ENCODE data around the gene DNAH3. TPM values are rescaled to one million over a fixed set of nuclear protein-coding genes. Genes with fewer than 3 reads are reported as not detected.
A peak's percentile ranks its signal among the peaks of the same experiment; 100 is the strongest.
"Not testable (repeated sequence)": the region's sequence is repeated elsewhere in the genome, so short reads cannot be mapped to it uniquely, and the experiment has no call there.

DNAH3 gene
- total and polyA plus RNA-seq, 2 of the 8 experiments (the other 6 are each of a cell fraction or from before 2014, with no cell fraction given), result 0.57 to 0.71 TPM

GRCh38 chr16:21153124-21153729 lies 2.6 kb upstream of the DNAH3 start:
- TF ChIP-seq SP1 (IDR thresholded peaks at IDR 0.05; ENCODE audit: low read depth, low read length), result 0 out of 2 replicates have a peak, but pooled peaks have one; percentile 22
- not testable (repeated sequence) for H3K4ac ChIP-seq (replicated peaks; ENCODE audit: insufficient read length, low read depth, low read length); H2BK20ac ChIP-seq (ENCODE audit: low read length); H4K91ac ChIP-seq (replicated peaks; ENCODE audit: insufficient read length, low read length); H3K4me3 ChIP-seq (ENCODE audit: extremely low read depth in 1 of 4, insufficient read depth in 2 of 4, low read depth in 3 of 4, low read length in 4 of 4); H4K20me1 ChIP-seq (replicated peaks in 1 of 2; ENCODE audit: control insufficient read depth in 1 of 2, insufficient read depth in 2 of 2, low read length in 2 of 2); H2AFZ ChIP-seq (ENCODE audit: low read length); H2BK15ac ChIP-seq (ENCODE audit: low read length); DNase-seq (ENCODE audit: low read depth in 1 of 2, low spot score in 2 of 2); H3K56ac ChIP-seq (replicated peaks; ENCODE audit: insufficient read length, low read depth, low read length); H3K36me3 ChIP-seq (ENCODE audit: control insufficient read depth in 2 of 4, insufficient read depth in 4 of 4, low read length in 3 of 4); H3K23ac ChIP-seq (ENCODE audit: insufficient read length); H3K4me2 ChIP-seq (ENCODE audit: insufficient read depth in 1 of 2, low read depth in 2 of 2, low read length in 2 of 2); H2AK5ac ChIP-seq (ENCODE audit: low read depth, low read length); H3K9me3 ChIP-seq (ENCODE audit: insufficient read depth in 2 of 2, low read depth in 1 of 2, low read length in 1 of 2); H3K27me3 ChIP-seq (replicated peaks in 1 of 4; ENCODE audit: control insufficient read depth in 3 of 4, extremely low read depth in 1 of 4, insufficient read depth in 3 of 4, low read length in 3 of 4); H2BK120ac ChIP-seq (replicated peaks; ENCODE audit: low read depth, low read length); H3K18ac ChIP-seq (ENCODE audit: extremely low read depth, low read length); H4K8ac ChIP-seq (ENCODE audit: extremely low read depth, insufficient read depth, low read length); H3K9ac ChIP-seq (replicated peaks in 1 of 4; ENCODE audit: extremely low read depth in 1 of 4, low read depth in 3 of 4, low read length in 3 of 4); H3K23me2 ChIP-seq (ENCODE audit: low read depth, low read length); FAIRE-seq; H3K79me1 ChIP-seq (ENCODE audit: low read depth, low read length); H3K4me1 ChIP-seq (replicated peaks in 1 of 4; ENCODE audit: control insufficient read depth in 3 of 4, insufficient read depth in 4 of 4, low read length in 3 of 4); H3K27ac ChIP-seq (ENCODE audit: low read depth, low read length); H3K79me2 ChIP-seq (ENCODE audit: control insufficient read depth in 1 of 2, insufficient read depth in 2 of 2, low read length in 2 of 2); H2BK12ac ChIP-seq (ENCODE audit: low read depth, low read length); H4K5ac ChIP-seq (ENCODE audit: insufficient read length, low read depth, low read length); H3K14ac ChIP-seq (ENCODE audit: insufficient read length); H2BK5ac ChIP-seq (ENCODE audit: low read depth, low read length)
- WGBS, 2 experiments (ENCODE audit: extremely low coverage in 1 of 2, insufficient coverage in 1 of 2, insufficient read length in 1 of 2, insufficient replicate concordance in 2 of 2, low coverage in 1 of 2, low lambda C conversion rate in 2 of 2, missing lambda C conversion rate in 1 of 2), result 93% methylated on average over 11 of the region's 11 CpGs; no CpG with 5 or more reads in 1 of the 2 experiments
- CTCF ChIA-PET (ENCODE audit: partially characterized antibody), result interaction anchor here (0.6 to 1.4 kb wide), 5 partner anchors 35 to 1176 kb away, joined by 3 to 5 read pairs (median 3); no protein-coding TSS in a partner anchor
- POLR2A ChIA-PET (ENCODE audit: partially characterized antibody), result interaction anchor here (1.2 to 1.5 kb wide), 3 partner anchors 28 to 148 kb away, joined by 3 to 4 read pairs (median 4); partner anchors contain the start of gene CRYM

Measured in H1 (cell line).